Endothelial cell of umbilical vein (primary cell): ENCODE measurements around the gene UQCC2. TPM values are rescaled to one million over a fixed set of nuclear protein-coding genes. Genes with fewer than 3 reads are reported as not detected.

ENCODE experiments used
- BruUV-seq: library from RNA; stranded (reverse); fragments of 400-500 nt; replicated peaks from 2 replicates; lab custom pipeline; 2021; lab: Mats Ljungman, UMichigan
- CTCF ChIA-PET: fragments of 300-600, 350-600 bp; sonication (Branson Sonifier 250); formaldehyde crosslinking; loops from one replicate; lab custom pipeline; 2021; ENCODE audit warnings: antibody characterized with exemption, inconsistent platforms; lab: Charles Lee
- POLR2A ChIA-PET: fragments of 300-600, 350-600 bp; sonication (Branson Sonifier 250); formaldehyde crosslinking; loops from one replicate; lab custom pipeline; 2021; ENCODE audit warnings: antibody characterized with exemption, inconsistent platforms; lab: Charles Lee
- DNase-seq: peaks from one replicate; pipeline ENCODE4 v3.0.0-alpha.2; 2011; ENCODE audit warnings: low read depth, low spot score
- FAIRE-seq: peaks from 2 replicates; lab custom pipeline; 2011; peaks lifted over from hg19 to GRCh38; lab: Jason Lieb, UNC
- H2AFZ ChIP-seq: 2 replicates; pipeline ENCODE4 v1.6.0; 2012; ENCODE audit warnings: low read depth, low read length, control low read depth, inconsistent platforms
- H3K27ac ChIP-seq: 2 replicates; pipeline ENCODE4 v1.5.1; 2011; ENCODE audit warnings: low read depth, mild to moderate bottlenecking, control low read depth, low read length, moderate library complexity; ENCODE audit not compliant: insufficient read depth
- H3K27me3 ChIP-seq, 2 experiments: 2 replicates each; pipeline versions ENCODE4 v1.6.0 to v1.6.1; 2011; ENCODE audit warnings: low read length in 2 of 2, mixed read lengths in 1 of 2; ENCODE audit not compliant: control insufficient read depth in 2 of 2, insufficient read depth in 2 of 2
- H3K36me3 ChIP-seq, 2 experiments: 2 replicates in 1 of 2; 3 replicates in 1 of 2; pipeline ENCODE4 v1.5.1; 2011; ENCODE audit warnings: low read length in 2 of 2, mild to moderate bottlenecking in 1 of 2, moderate library complexity in 1 of 2; ENCODE audit not compliant: control insufficient read depth in 2 of 2, insufficient read depth in 2 of 2; ENCODE audit errors: extremely low read depth in 1 of 2
- H3K4me1 ChIP-seq: 3 replicates; pipeline ENCODE4 v1.5.1; 2011; ENCODE audit warnings: mild to moderate bottlenecking, low read length; ENCODE audit not compliant: control insufficient read depth, insufficient read depth; ENCODE audit errors: extremely low read depth
- H3K4me2 ChIP-seq: 2 replicates; pipeline ENCODE4 v1.6.1; 2011; ENCODE audit warnings: low read length, control low read depth, mixed read lengths; ENCODE audit not compliant: insufficient read depth
- H3K4me3 ChIP-seq, 3 experiments: fragments of 200-600 bp in 1 of 3; sonication (generic), shearing (Covaris generic) in 1 of 3; replicated peaks in 1 of 3; 2 replicates each; pipeline ENCODE4 v1.5.1; 2011 to 2016; ENCODE audit warnings: control low read depth in 3 of 3, low read length in 3 of 3, mild to moderate bottlenecking in 2 of 3, inconsistent platforms in 1 of 3, low read depth in 1 of 3, moderate library complexity in 1 of 3; ENCODE audit not compliant: insufficient read depth in 1 of 3
- H3K79me2 ChIP-seq: 2 replicates; pipeline ENCODE4 v1.6.0; 2012; ENCODE audit warnings: low read length, inconsistent platforms; ENCODE audit not compliant: control insufficient read depth, insufficient read depth
- H3K9ac ChIP-seq: replicated peaks from 2 replicates; pipeline ENCODE3; 2011; ENCODE audit warnings: low read length, control low read depth; ENCODE audit not compliant: insufficient read depth; ENCODE audit errors: extremely low read depth
- H3K9me1 ChIP-seq: replicated peaks from 3 replicates; pipeline ENCODE4 v1.6.0; 2011; ENCODE audit warnings: mild to moderate bottlenecking, low read length; ENCODE audit not compliant: control insufficient read depth, insufficient read depth; ENCODE audit errors: extremely low read depth
- H3K9me3 ChIP-seq: replicated peaks from 2 replicates; pipeline ENCODE4 v1.5.1; 2012; ENCODE audit warnings: low read length, inconsistent platforms; ENCODE audit not compliant: control insufficient read depth, insufficient read depth
- H4K20me1 ChIP-seq: replicated peaks from 2 replicates; pipeline ENCODE3; 2011; ENCODE audit warnings: mild to moderate bottlenecking, low read length; ENCODE audit not compliant: control insufficient read depth, insufficient read depth; ENCODE audit errors: extremely low read depth
- CTCF ChIP-seq, 2 donors: IDR thresholded peaks; 1 replicate in 1 of 2; 2 replicates in 1 of 2; pipeline ENCODE4 v1.5.1; 2011; ENCODE audit warnings: low read length in 2 of 2, mild to moderate bottlenecking in 2 of 2, moderate library complexity in 2 of 2, control low read depth in 1 of 2, inconsistent platforms in 1 of 2, low read depth in 1 of 2; ENCODE audit not compliant: insufficient read depth in 1 of 2; ENCODE audit errors: extremely low read depth in 1 of 2
- EZH2 ChIP-seq: IDR thresholded peaks from 2 replicates; pipeline ENCODE4 v1.6.1; 2012; ENCODE audit warnings: borderline replicate concordance, low read depth, mild to moderate bottlenecking, moderate library complexity, low read length, inconsistent platforms; ENCODE audit not compliant: severe bottlenecking
- FOS ChIP-seq: IDR thresholded peaks from 2 replicates; pipeline ENCODE4 v1.6.1; 2011; ENCODE audit warnings: mild to moderate bottlenecking, low read length, moderate library complexity, borderline replicate concordance; ENCODE audit not compliant: insufficient read depth
- GATA2 ChIP-seq: IDR thresholded peaks from 2 replicates; pipeline ENCODE4 v1.7.0; 2011; ENCODE audit warnings: low read depth, mild to moderate bottlenecking, moderate library complexity, mixed read lengths, low read length; ENCODE audit not compliant: insufficient read length, insufficient read depth
- JUN ChIP-seq: IDR thresholded peaks from 2 replicates; pipeline ENCODE4 v1.6.1; 2011; ENCODE audit warnings: borderline replicate concordance, low read depth; ENCODE audit not compliant: insufficient read length, insufficient read depth
- MAX ChIP-seq: IDR thresholded peaks from 2 replicates; pipeline ENCODE4 v1.6.1; 2011; ENCODE audit not compliant: insufficient read depth, insufficient read length
- MYC ChIP-seq: IDR thresholded peaks from one replicate; pipeline ENCODE4 v1.6.1; 2011; ENCODE audit warnings: mild to moderate bottlenecking, low read depth, low read length
- POLR2A ChIP-seq: IDR thresholded peaks from 2 replicates; pipeline ENCODE4 v1.6.1; 2012; ENCODE audit warnings: low read depth, mild to moderate bottlenecking, control low read depth, low read length
- POLR2AphosphoS5 ChIP-seq: IDR thresholded peaks from 2 replicates; pipeline ENCODE4 v1.6.1; 2012; ENCODE audit warnings: low read depth, mild to moderate bottlenecking, control low read depth, low read length, moderate library complexity; ENCODE audit not compliant: insufficient read depth
- dilution Hi-C: fragments of 300-500 bp; cut with MboI; formaldehyde crosslinking; loops from one replicate; pipeline ENCODE4 v1.15.0; 2019; ENCODE audit warnings: low sequenced_read_pairs; ENCODE audit not compliant: extremely low pct_ligation_motif_present
- intact Hi-C: fragments of 100-400 bp; cut with micrococcal nuclease; formaldehyde crosslinking; loops from one replicate; pipeline ENCODE4 v1.10.0; 2022
- polyA plus RNA-seq, 4 experiments: library from polyadenylated mRNA; depleted of rRNA in 3 of 4; stranded (reverse) in 3 of 4; unstranded in 1 of 4; fragments of >200 nt; gene quantifications; 2 replicates each; pipeline versions ENCODE4 v1.2.1 to v1.2.3, GENCODE V29; 2011 to 2012; ENCODE audit warnings: missing spikeins in 1 of 4
- total RNA-seq: library from RNA; stranded (reverse); gene quantifications from 2 replicates; pipeline ENCODE4 v1.2.3, GENCODE V29; 2021

The UQCC2 gene
- total and polyA plus RNA-seq, 2 donors (not counting 3 experiments of a cell fraction or from before 2014, with no cell fraction given) = 46.3 to 95.3 TPM

- CTCF ChIA-PET = interaction anchor here (2.1 kb wide), 1 partner anchor 87 kb away, joined by 5 read pairs; no protein-coding TSS in a partner anchor
- H3K4me1 ChIP-seq = peaks cover 25% of the 10 kb centered on the region
- DNase-seq (no peak), FAIRE-seq (peak; percentile 74)
- H2AFZ ChIP-seq = no peak overlapping the region
- no peak overlapping the region for H3K9ac ChIP-seq
- no peaks in the 10 kb centered on the region for H3K79me2 ChIP-seq
- H3K4me3 ChIP-seq = no peak overlapping the region
- dilution Hi-C loops = no loop called here
- H3K27me3 ChIP-seq = no peaks in the 10 kb centered on the region
- H3K9me1 ChIP-seq = no peaks in the 10 kb centered on the region
- intact Hi-C loops = no loop called here
- H3K4me2 ChIP-seq = no peak overlapping the region
- no peak for TF ChIP-seq GATA2
- TF ChIP-seq EZH2 = no peak
- TF ChIP-seq POLR2AphosphoS5 = no peak
- TF ChIP-seq JUN = no peak
- no peak for TF ChIP-seq MYC
- no peak for TF ChIP-seq MAX
- TF ChIP-seq POLR2A = no peak
- TF ChIP-seq CTCF (IDR thresholded peaks at IDR 0.05; ENCODE audit: extremely low read depth in 1 of 2, insufficient read depth in 1 of 2, low read depth in 1 of 2, low read length in 2 of 2) = no peak
- no peak for TF ChIP-seq FOS
- H3K27ac ChIP-seq = peak overlapping the region; percentile 38
- POLR2A ChIA-PET = no interaction called here
- H3K9me3 ChIP-seq = no peaks in the 10 kb centered on the region
- no peaks in the 10 kb centered on the region for H4K20me1 ChIP-seq
- BruUV-seq = no TSS peak
- H3K36me3 ChIP-seq = peaks cover 8 to 23% of the 10 kb centered on the region in 2 experiments
These were observed 34.3 kb downstream of the UQCC2 start for GRCh38 chr6:33677143-33677660.
